Transverse colon (tissue), 3 donors: ENCODE data around the gene NKX2-8.

ENCODE experiments used
- POLR2A ChIP-seq: fragments of 450-650 bp; IDR thresholded peaks from one replicate; pipeline ENCODE4 v1.6.1; 2016; ENCODE audit warnings: antibody characterized with exemption, mild to moderate bottlenecking, moderate library complexity
- POLR2AphosphoS5 ChIP-seq, 3 donors: sonication (generic); formaldehyde crosslinking; IDR thresholded peaks; one replicate each; pipeline ENCODE4 v1.6.1; 2016; ENCODE audit warnings: antibody characterized with exemption in 3 of 3

DNA sequence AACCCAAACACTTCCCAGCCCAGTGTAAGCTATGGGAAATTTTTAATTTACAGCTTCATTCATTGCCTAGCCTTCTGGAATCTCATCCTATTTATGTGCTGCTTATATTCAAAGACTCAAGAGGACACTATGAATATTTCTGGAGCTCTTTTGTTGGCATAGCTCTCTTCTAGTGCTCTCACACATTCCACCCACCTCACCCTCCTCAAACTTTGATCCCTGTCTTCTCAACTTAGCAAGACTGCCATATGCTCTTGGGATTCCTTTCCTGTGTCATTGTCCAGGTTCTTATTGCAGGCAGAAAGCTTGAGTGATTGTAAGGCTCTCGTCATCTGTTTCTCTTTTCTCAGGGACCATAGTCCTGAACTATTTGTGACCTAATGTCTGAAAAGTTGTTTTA is 44.4 kb downstream of the NKX2-8 start:
- TF ChIP-seq POLR2AphosphoS5 (IDR thresholded peaks at IDR 0.05) (no peak), POLR2A (no peak)
